Anterior cingulate cortex (tissue), 58 donors: Measurements from ENCODE around the gene SCYGR2.

Source experiments
- DNase-seq, 58 donors: peaks; one replicate each; lab custom pipeline; 2025; lab: John Stamatoyannopoulos, UW

The SCYGR2 gene

GRCh38 chr2:227612546-227613271, 14.0 kb downstream of the SCYGR2 start:
- no peak for DNase-seq

- DNase-seq, result no peak
These were observed 14.6 kb downstream of the SCYGR2 start for GRCh38 chr2:227613272-227613660.

GRCh38 chr2:227614246-227614645, 15.6 kb downstream of the SCYGR2 start:
- DNase-seq, result no peak

GRCh38 chr2:227614740-227615139, 16.0 kb downstream of the SCYGR2 start, which contains the start of gene SCYGR3:
Gene SCYGR3 (minus strand): TSS chr2:227614840. CDS start chr2:227614840, 0 bp downstream.
- DNase-seq, result no peak

- DNase-seq, result no peak
These were observed 16.5 kb downstream of the SCYGR2 start for GRCh38 chr2:227615181-227615580.

GRCh38 chr2:227615906-227616305, 17.2 kb downstream of the SCYGR2 start:
- no peak for DNase-seq

- DNase-seq, result no peak
These were observed 17.9 kb downstream of the SCYGR2 start for GRCh38 chr2:227616631-227617030.

- DNase-seq, result peak in 1 of 58 donors; percentile 6
These were observed 18.9 kb downstream of the SCYGR2 start, which contains the start of gene SCYGR4 for GRCh38 chr2:227617316-227618230. Gene SCYGR4 (plus strand): TSS chr2:227617498. CDS start chr2:227617498, 0 bp downstream.

GRCh38 chr2:227623226-227623625, 24.5 kb downstream of the SCYGR2 start:
- DNase-seq, result no peak

- DNase-seq, result no peak
These were observed 26.7 kb downstream of the SCYGR2 start for GRCh38 chr2:227625420-227625819.

GRCh38 chr2:227626580-227627151, 28.0 kb downstream of the SCYGR2 start:
- DNase-seq, result no peak

GRCh38 chr2:227627769-227628168, 29.1 kb downstream of the SCYGR2 start:
- DNase-seq, result no peak

GRCh38 chr2:227629435-227629834, 30.7 kb downstream of the SCYGR2 start:
- DNase-seq, result no peak

GRCh38 chr2:227630322-227630721, 31.6 kb downstream of the SCYGR2 start:
- DNase-seq, result no peak

- no peak for DNase-seq
These were observed 34.1 kb downstream of the SCYGR2 start for GRCh38 chr2:227632827-227633226.

GRCh38 chr2:227634201-227634600, 35.5 kb downstream of the SCYGR2 start:
- no peak for DNase-seq

GRCh38 chr2:227642656-227643055, 44.0 kb downstream of the SCYGR2 start:
- DNase-seq, result no peak

- DNase-seq, result no peak
These were observed 45.4 kb downstream of the SCYGR2 start for GRCh38 chr2:227643990-227644551.
